GM12878 (cell line): Measurements from ENCODE around the gene C17orf78. TPM values are rescaled to one million over a fixed set of nuclear protein-coding genes. Genes with fewer than 3 reads are reported as not detected.

Source experiments
- ATF7 ChIP-seq: fragments of 450-650 bp; IDR thresholded peaks from 2 replicates; pipeline ENCODE4 v1.6.1; 2016; ENCODE audit warnings: low read depth, mild to moderate bottlenecking
- BACH1 ChIP-seq: fragments of 450-650 bp; IDR thresholded peaks from 2 replicates; pipeline ENCODE4 v1.6.1; 2017; ENCODE audit warnings: mild to moderate bottlenecking, borderline replicate concordance
- CHD1 ChIP-seq: IDR thresholded peaks from 2 replicates; pipeline ENCODE4 v1.6.1; 2012; ENCODE audit warnings: low read depth, low read length, improper control_type of control experiment
- CREB1 ChIP-seq: IDR thresholded peaks from 2 replicates; pipeline ENCODE4 v1.6.1; 2012; ENCODE audit warnings: low read depth, mild to moderate bottlenecking, inconsistent platforms
- ETV6 ChIP-seq, 2 experiments: fragments of 450-650 bp in 1 of 2; IDR thresholded peaks in 1 of 2; conservative IDR thresholded peaks in 1 of 2; 2 replicates each; pipeline ENCODE4 v1.6.1; 2014; ENCODE audit warnings: antibody characterized with exemption in 1 of 2, borderline replicate concordance in 1 of 2, low read depth in 1 of 2, mild to moderate bottlenecking in 1 of 2, moderate library complexity in 1 of 2
- HDGF ChIP-seq: fragments of 450-650 bp; IDR thresholded peaks from 2 replicates; pipeline ENCODE4 v1.6.1; 2016; ENCODE audit warnings: antibody characterized with exemption
- MTA3 ChIP-seq: IDR thresholded peaks from 2 replicates; pipeline ENCODE4 v1.6.1; 2012; ENCODE audit warnings: low read length, inconsistent platforms, borderline replicate concordance
- NBN ChIP-seq: fragments of 450-650 bp; IDR thresholded peaks from 2 replicates; pipeline ENCODE4 v1.6.1; 2016
- NFYB ChIP-seq: IDR thresholded peaks from 2 replicates; pipeline ENCODE4 v1.6.1; 2011; ENCODE audit warnings: low read depth, mild to moderate bottlenecking, low read length, improper control_type of control experiment, moderate library complexity; ENCODE audit not compliant: insufficient read depth
- PAX5 ChIP-seq: IDR thresholded peaks from 2 replicates; pipeline ENCODE4 v1.6.1; 2011; ENCODE audit warnings: low read depth, low read length, borderline replicate concordance
- PBX3 ChIP-seq: IDR thresholded peaks from 2 replicates; pipeline ENCODE4 v1.6.1; 2011; ENCODE audit warnings: mild to moderate bottlenecking, low read depth, low read length, moderate library complexity; ENCODE audit not compliant: insufficient replicate concordance
- RAD21 ChIP-seq: IDR thresholded peaks from 2 replicates; pipeline ENCODE4 v1.6.1; 2011; ENCODE audit warnings: mild to moderate bottlenecking, low read depth, low read length, moderate library complexity; ENCODE audit not compliant: insufficient read depth
- RB1 ChIP-seq: fragments of 450-650 bp; formaldehyde crosslinking; IDR thresholded peaks from 2 replicates; pipeline ENCODE4 v1.6.1; 2017; ENCODE audit warnings: mild to moderate bottlenecking, borderline replicate concordance
- RELB ChIP-seq: fragments of 450-650 bp; IDR thresholded peaks from 2 replicates; pipeline ENCODE4 v1.6.1; 2017; ENCODE audit warnings: low read depth, mild to moderate bottlenecking, moderate library complexity
- SMAD1 ChIP-seq: fragments of 450-650 bp; IDR thresholded peaks from 2 replicates; pipeline ENCODE4 v1.6.1; 2018; ENCODE audit warnings: mild to moderate bottlenecking, low read depth; ENCODE audit not compliant: partially characterized antibody
- SPI1 ChIP-seq: IDR thresholded peaks from 2 replicates; pipeline ENCODE4 v1.6.1; 2011; ENCODE audit warnings: low read depth, mild to moderate bottlenecking, low read length, moderate library complexity, borderline replicate concordance; ENCODE audit not compliant: insufficient read depth
- SREBF1 ChIP-seq: IDR thresholded peaks from 2 replicates; pipeline ENCODE4 v1.6.1; 2012; ENCODE audit warnings: mild to moderate bottlenecking, low read length
- SREBF2 ChIP-seq: IDR thresholded peaks from 2 replicates; pipeline ENCODE4 v1.6.1; 2012; ENCODE audit warnings: mild to moderate bottlenecking, low read length
- SUZ12 ChIP-seq: fragments of 200-600 bp; sonication (generic); IDR thresholded peaks from one replicate; pipeline ENCODE4 v1.6.1; 2018; ENCODE audit warnings: antibody characterized with exemption, mild to moderate bottlenecking; ENCODE audit not compliant: unreplicated experiment
- YY1 ChIP-seq: IDR thresholded peaks from 2 replicates; pipeline ENCODE4 v1.6.1; 2011; ENCODE audit warnings: low read depth, mild to moderate bottlenecking, low read length
- ZBTB33 ChIP-seq: fragments of 450-650 bp; IDR thresholded peaks from 2 replicates; pipeline ENCODE4 v1.6.1; 2017; ENCODE audit warnings: mild to moderate bottlenecking
- ZBTB4 ChIP-seq: fragments of 450-650 bp; formaldehyde crosslinking; IDR thresholded peaks from 2 replicates; pipeline ENCODE4 v1.4.0; 2022; ENCODE audit warnings: mild to moderate bottlenecking, moderate library complexity
- ZZZ3 ChIP-seq: IDR thresholded peaks from 2 replicates; pipeline ENCODE4 v1.6.1; 2011; ENCODE audit warnings: low read depth; ENCODE audit not compliant: control insufficient read depth, insufficient read length
- polyA plus RNA-seq, 11 experiments: library from polyadenylated mRNA; depleted of rRNA in 4 of 11; unstranded in 6 of 11; stranded (reverse) in 5 of 11; fragments of >200 nt; fragmentation: Nextera tagmentation in 4 of 11; fragmentation: Illumina TruSeq in 1 of 11; extraction: Ambion mirVana in 4 of 11; extraction: Trizol in 1 of 11; gene quantifications; 1 replicate in 1 of 11; 2 replicates in 10 of 11; pipeline versions ENCODE4 v1.2.1 to v1.2.3, GENCODE V29; 2011 to 2016; ENCODE audit warnings: inconsistent platforms in 2 of 11, missing spikeins in 2 of 11, low read depth in 1 of 11
- total RNA-seq, 4 experiments: library from RNA; depleted of rRNA in 3 of 4; stranded (reverse); fragments of >200 nt in 3 of 4; fragmentation: Illumina TruSeq in 1 of 4; extraction: Trizol in 1 of 4; gene quantifications; 2 replicates each; pipeline versions ENCODE4 v1.2.1 to v1.2.3, GENCODE V29; 2013 to 2021

Gene C17orf78
- total and polyA plus RNA-seq, 10 of the 15 experiments (the other 5 are each of a cell fraction or from before 2014, with no cell fraction given): 0.10 TPM; not detected in 9

GRCh38 chr17:37358830-37359681 lies 16.7 kb upstream of the C17orf78 start (continued):
- TF ChIP-seq MTA3 (no peak), NBN (no peak), SPI1 (no peak), SREBF1 (peak; percentile 19), SUZ12 (no peak), BACH1 (peak; percentile 66; the same call in 1 of the 2 replicates), HDGF (no peak), ZZZ3 (no peak), RAD21 (no peak), ZBTB4 (CRISPR knock-in tag) (no peak), PBX3 (no peak), CREB1 (no peak), CHD1 (no peak), RB1 (peak; percentile 75; the same call in 1 of the 2 replicates), ETV6 (conservative IDR thresholded peaks at IDR 0.05 in 1 of 2, IDR thresholded peaks at IDR 0.05 in 1 of 2; ENCODE audit: borderline replicate concordance in 1 of 2, low read depth in 1 of 2) (no peak), PAX5 (no peak), SMAD1 (no peak), NFYB (peak; percentile 88), YY1 (peak; percentile 80), RELB (no peak), SREBF2 (no peak), ZBTB33 (no peak), ATF7 (no peak)
